Measurements from ENCODE around the gene SHANK2.

- TF ChIP-seq CTCF (optimal IDR thresholded peaks at IDR 0.05 in 1 of 3, IDR thresholded peaks at IDR 0.05 in 1 of 3, conservative IDR thresholded peaks at IDR 0.05 in 1 of 3; ENCODE audit: extremely low read depth in 1 of 3, insufficient read depth in 2 of 3, low read length in 3 of 3): no peak
- no peak for TF ChIP-seq EZH2 (IDR thresholded peaks at IDR 0.05; ENCODE audit: low read length)
These were observed 1.1 kb downstream of the SHANK2 start for GRCh38 chr11:71251151-71251721.
